Right cardiac atrium (tissue), 5 donors: ENCODE data around the gene CDK9. TPM values are rescaled to one million over a fixed set of nuclear protein-coding genes. Genes with fewer than 3 reads are reported as not detected.

Source experiments
- ATAC-seq, 2 donors: fragments of 200-7000 bp; cut with Tn5 transposase; one replicate each; pipeline versions ENCODE4 v1.8.0 to v1.9.1; 2020; ENCODE audit warnings: moderate library complexity in 2 of 2, mild to moderate bottlenecking in 1 of 2
- DNase-seq, 3 donors: peaks; one replicate each; pipeline ENCODE4 v3.0.0-alpha.2; 2020
- H3K27ac ChIP-seq: one replicate; pipeline ENCODE4 v1.5.1; 2013; ENCODE audit warnings: mild to moderate bottlenecking, low read length, control low read depth, moderate library complexity
- H3K27me3 ChIP-seq: one replicate; pipeline ENCODE4 v1.6.1; 2013; ENCODE audit not compliant: control insufficient read depth, insufficient read depth
- H3K4me1 ChIP-seq: one replicate; pipeline ENCODE4 v1.6.1; 2013; ENCODE audit warnings: low read length; ENCODE audit not compliant: control insufficient read depth, insufficient read depth
- H3K4me3 ChIP-seq: one replicate; pipeline ENCODE4 v1.5.1; 2013; ENCODE audit warnings: low read length, control low read depth
- H3K9me3 ChIP-seq: one replicate; pipeline ENCODE4 v1.6.1; 2013; ENCODE audit warnings: low read length; ENCODE audit not compliant: control insufficient read depth
- WGBS: extraction: QIAGEN DNeasy Blood & Tissue Kit; methylation state at CpG from one replicate; pipeline ENCODE4 v1.1.7; 2013; 5-methylcytosine and 5-hydroxymethylcytosine counted together
- intact Hi-C, 4 donors: fragments of 100-400 bp; cut with DNase I; formaldehyde crosslinking; loops; one replicate each; pipeline versions ENCODE4 v1.11.0 to v1.14.0; 2022 to 2023
- polyA plus RNA-seq: library from polyadenylated mRNA; stranded (reverse); fragments of 200-250 nt; gene quantifications from one replicate; pipeline ENCODE4 v1.2.3, GENCODE V29; 2013
- total RNA-seq, 4 donors: library from RNA; stranded (reverse); fragmentation: NEBNext Ultra II Directional; extraction: Animal tissue kit (Norgen Biotek cat#: 25700); gene quantifications; one replicate each; pipeline ENCODE4 v1.2.1, GENCODE V29; 2021
- donor health status: healthy with polysubstance abuse.
- donor health status: DM: no; HTN: yes; CAD: no.
- donor health status: DM: no; HTN: no; CAD: no.
- donor health status: DM: no; HTN: yes; CAD: no; lungs with severe emphysema.
- donor health status: DM: yes; HTN: yes; CAD: no.

CDK9 gene
- total and polyA plus RNA-seq, 5 donors, result 37.3 to 62.5 (median 58.6) TPM

DNA sequence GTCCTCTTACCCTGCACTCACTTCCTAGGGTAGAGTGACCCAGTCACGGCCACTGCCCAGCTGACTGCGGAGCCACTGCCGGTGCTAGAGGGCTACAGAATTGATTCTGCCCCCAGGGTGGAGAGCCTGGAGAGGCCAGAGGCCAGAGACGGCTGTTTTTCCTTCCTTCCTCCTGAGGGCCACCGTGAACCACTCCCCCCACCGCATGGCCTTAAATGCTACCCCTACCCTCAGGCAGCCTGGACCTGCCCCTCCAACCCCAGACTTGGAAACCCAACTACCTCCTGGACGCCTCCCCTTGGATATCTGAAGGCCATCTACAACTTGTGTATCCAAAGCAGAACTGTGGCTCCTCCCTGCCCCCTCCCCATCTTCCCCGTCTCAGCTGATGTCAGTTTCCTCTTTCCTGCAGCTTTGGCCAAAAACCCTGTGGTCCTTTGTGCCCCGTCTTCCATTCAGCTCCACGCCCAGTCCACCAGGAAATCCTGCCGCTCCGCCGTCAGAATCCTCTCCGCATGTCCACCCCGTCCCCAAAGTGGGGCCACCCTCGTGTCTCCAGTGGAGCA lies 23.6 kb upstream of the CDK9 start:
- H3K27ac ChIP-seq, result peak overlapping the region; percentile 87

GRCh38 chr9:127763918-127764384 lies 21.9 kb upstream of the CDK9 start:
- Histone ChIP-seq H3K4me1 (peaks cover 4% of the 10 kb centered on the region), H3K4me3 (no peak overlapping the region), H3K27ac (peak overlapping the region; percentile 86), H3K27me3 (no peaks in the 10 kb centered on the region), H3K9me3 (no peaks in the 10 kb centered on the region)
- WGBS, result 30% methylated on average over 7 of the region's 7 CpGs
- peak; percentile 81 to 85 (median 81) for DNase-seq
- intact Hi-C loops, result no loop called here
- peak; percentile 78 to 82 for ATAC-seq

More for the DNA sequence above, 23.6 kb upstream of the CDK9 start:
- WGBS, result 32% methylated on average over 16 of the region's 16 CpGs
- no peaks in the 10 kb centered on the region for H3K27me3 ChIP-seq
- peak overlapping the region; percentile 36 for H3K4me3 ChIP-seq
- DNase-seq (peak; percentile 75 to 86 (median 86)), ATAC-seq (peak; percentile 80 to 85)
- intact Hi-C loops, result no loop called here
- no peaks in the 10 kb centered on the region for H3K9me3 ChIP-seq
- peaks cover 4% of the 10 kb centered on the region for H3K4me1 ChIP-seq

DNA sequence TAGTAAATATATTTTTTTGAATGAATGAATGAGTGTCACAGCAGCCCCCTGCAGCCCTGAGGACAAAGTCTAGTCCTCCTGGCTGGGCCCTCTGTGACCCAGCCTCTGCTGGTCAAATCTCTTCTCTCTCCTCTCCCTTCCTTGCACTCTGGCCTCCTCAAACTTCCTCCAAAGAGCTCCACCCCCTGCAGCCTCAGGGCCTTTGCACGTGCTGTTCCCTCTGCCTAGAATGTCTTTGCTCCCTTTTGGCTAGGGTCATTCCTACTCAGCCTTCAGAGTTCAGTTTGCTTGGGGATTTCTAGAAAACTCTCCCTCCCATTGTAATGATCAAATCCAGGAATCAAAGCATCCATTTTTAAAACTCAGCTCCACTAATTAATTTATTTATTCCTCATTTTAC lies 20.4 kb upstream of the CDK9 start:
- no peaks in the 10 kb centered on the region for H3K9me3 ChIP-seq
- intact Hi-C loops, result no loop called here
- peak overlapping the region; percentile 55 for H3K27ac ChIP-seq
- H3K27me3 ChIP-seq, result no peaks in the 10 kb centered on the region
- H3K4me1 ChIP-seq, result peaks cover 4% of the 10 kb centered on the region
- peak in 1 of 3 donors; percentile 10 for DNase-seq
- ATAC-seq, result no peak
- WGBS, result 68% methylated on average over 1 of the region's 1 CpG
- no peak overlapping the region for H3K4me3 ChIP-seq

- no peak overlapping the region for H3K4me3 ChIP-seq
- no peak for ATAC-seq
- intact Hi-C loops, result no loop called here
- peak overlapping the region; percentile 65 for H3K27ac ChIP-seq
- H3K9me3 ChIP-seq, result no peaks in the 10 kb centered on the region
- H3K4me1 ChIP-seq, result peaks cover 4% of the 10 kb centered on the region
- WGBS, result 56% methylated on average over 3 of the region's 3 CpGs
- H3K27me3 ChIP-seq, result no peaks in the 10 kb centered on the region
- peak in 1 of 3 donors; percentile 26 for DNase-seq
Measured at GRCh38 chr9:127767410-127767809, 18.4 kb upstream of the CDK9 start.

DNA sequence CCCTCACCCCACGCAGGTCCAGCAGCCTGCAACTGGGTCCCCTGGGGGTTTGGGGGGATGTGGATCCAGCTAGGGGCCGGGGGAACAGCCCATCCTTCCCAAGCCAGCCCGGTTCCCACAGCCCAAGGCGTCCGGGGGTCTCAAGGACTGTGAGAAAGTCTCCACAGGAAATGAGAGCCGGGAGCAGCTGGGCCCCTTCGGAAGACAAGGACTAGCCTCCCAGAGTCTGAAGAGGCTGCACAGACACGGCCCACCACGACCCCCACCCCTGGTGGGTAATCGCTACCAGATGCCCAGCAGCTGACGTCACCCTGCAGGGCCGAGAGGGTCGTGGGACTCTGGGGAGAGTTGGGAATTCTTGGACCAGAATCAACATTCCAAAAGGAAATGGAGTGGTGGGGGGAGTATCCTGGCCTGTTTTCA lies 17.9 kb upstream of the CDK9 start:
- 30% methylated on average over 13 of the region's 13 CpGs for WGBS
- Histone ChIP-seq H3K27ac (peak overlapping the region; percentile 65), H3K27me3 (no peaks in the 10 kb centered on the region), H3K4me3 (no peak overlapping the region), H3K9me3 (no peaks in the 10 kb centered on the region), H3K4me1 (peaks cover 2% of the 10 kb centered on the region)
- ATAC-seq, result no peak
- peak in 2 of 3 donors; percentile 44 to 71 for DNase-seq
- intact Hi-C loops, result no loop called here

GRCh38 chr9:127768698-127769097 lies 17.1 kb upstream of the CDK9 start:
- peaks cover 2% of the 10 kb centered on the region for H3K4me1 ChIP-seq
- intact Hi-C loops, result no loop called here
- peak overlapping the region; percentile 65 for H3K27ac ChIP-seq
- H3K27me3 ChIP-seq, result no peaks in the 10 kb centered on the region
- DNase-seq, result peak in 1 of 3 donors; percentile 30
- 59% methylated on average over 8 of the region's 8 CpGs for WGBS
- no peak overlapping the region for H3K4me3 ChIP-seq
- ATAC-seq, result no peak
- no peaks in the 10 kb centered on the region for H3K9me3 ChIP-seq

- WGBS, result 81% methylated on average over 5 of the region's 5 CpGs
- Histone ChIP-seq H3K9me3 (no peaks in the 10 kb centered on the region), H3K27me3 (no peaks in the 10 kb centered on the region), H3K4me1 (peaks cover 2% of the 10 kb centered on the region), H3K4me3 (no peak overlapping the region), H3K27ac (peak overlapping the region; percentile 65)
- no peak for ATAC-seq
- intact Hi-C loops, result no loop called here
- peak in 1 of 3 donors; percentile 1 for DNase-seq
Measured at GRCh38 chr9:127769101-127769500, 16.7 kb upstream of the CDK9 start.

GRCh38 chr9:127769929-127770582 lies 15.8 kb upstream of the CDK9 start:
- peak in 1 of 3 donors; percentile 59 for DNase-seq
- Histone ChIP-seq H3K9me3 (no peaks in the 10 kb centered on the region), H3K27me3 (no peaks in the 10 kb centered on the region), H3K27ac (peak overlapping the region; percentile 93), H3K4me3 (peak overlapping the region; percentile 56), H3K4me1 (peaks cover 2% of the 10 kb centered on the region)
- intact Hi-C loops, result no loop called here
- 51% methylated on average over 4 of the region's 4 CpGs for WGBS
- ATAC-seq, result peak in 1 of 2 donors; percentile 12

DNA sequence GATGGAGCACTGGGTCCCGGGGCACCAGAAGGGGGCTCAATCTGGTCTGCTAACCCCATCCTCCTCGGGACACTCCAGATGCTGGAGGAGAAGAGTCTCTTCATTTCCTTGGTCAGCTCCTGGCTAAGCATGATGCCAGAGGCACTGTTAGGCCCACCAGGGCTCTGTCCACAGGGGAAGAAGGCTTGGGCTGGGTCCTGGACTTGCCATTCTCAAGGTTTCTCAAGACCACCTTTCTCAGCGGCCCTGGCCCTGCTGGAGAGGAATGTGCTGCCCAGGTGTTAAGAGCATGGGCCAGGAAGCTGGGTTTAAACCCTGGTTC lies 15.3 kb upstream of the CDK9 start:
- H3K27ac ChIP-seq, result peak overlapping the region; percentile 93
- WGBS, result 39% methylated on average over 3 of the region's 3 CpGs
- H3K27me3 ChIP-seq, result no peaks in the 10 kb centered on the region
- DNase-seq (peak in 1 of 3 donors; percentile 52), ATAC-seq (no peak)
- intact Hi-C loops, result no loop called here
- H3K4me1 ChIP-seq, result peaks cover 2% of the 10 kb centered on the region
- H3K4me3 ChIP-seq, result peak overlapping the region; percentile 56
- no peaks in the 10 kb centered on the region for H3K9me3 ChIP-seq

GRCh38 chr9:127770905-127771569 lies 14.8 kb upstream of the CDK9 start:
- intact Hi-C loops, result no loop called here
- H3K4me3 ChIP-seq, result peak overlapping the region; percentile 56
- WGBS, result 2% methylated on average over 43 of the region's 43 CpGs
- peak; percentile 100 for DNase-seq
- H3K4me1 ChIP-seq, result peaks cover 2% of the 10 kb centered on the region
- peak overlapping the region; percentile 93 for H3K27ac ChIP-seq
- H3K27me3 ChIP-seq, result no peaks in the 10 kb centered on the region
- peak; percentile 98 for ATAC-seq
- no peaks in the 10 kb centered on the region for H3K9me3 ChIP-seq

DNA sequence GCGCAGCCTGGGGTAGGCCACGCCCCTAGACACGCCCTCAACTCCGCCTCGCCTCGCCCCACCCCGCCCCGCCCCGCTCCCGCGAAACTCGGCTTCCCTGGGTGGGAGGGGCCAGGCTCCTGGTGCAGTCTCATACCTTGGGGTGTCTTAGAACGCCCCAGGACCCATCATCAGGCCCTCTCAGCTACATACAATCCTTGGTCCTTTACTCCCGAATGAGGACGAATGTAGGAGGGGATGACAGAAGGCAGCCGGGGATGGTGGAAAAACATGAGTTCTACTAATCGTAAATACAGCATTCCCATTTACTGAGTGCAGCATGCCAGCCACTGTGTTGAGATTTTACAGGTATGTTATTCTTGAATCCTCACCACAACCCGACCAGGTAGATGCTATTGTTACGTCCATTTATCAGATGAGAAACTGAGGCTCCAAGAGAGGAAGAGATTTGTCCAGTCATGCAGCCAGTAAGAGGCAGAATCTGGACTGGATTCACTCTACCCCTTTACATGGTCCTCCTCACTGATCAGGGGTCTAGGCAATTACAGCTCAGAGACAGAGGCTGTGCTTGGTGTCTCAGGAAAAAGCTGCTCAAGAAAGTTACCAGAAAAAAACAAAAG lies 14.2 kb upstream of the CDK9 start:
- Histone ChIP-seq H3K4me1 (peaks cover 2% of the 10 kb centered on the region), H3K27ac (no peak overlapping the region), H3K4me3 (no peak overlapping the region), H3K9me3 (no peaks in the 10 kb centered on the region), H3K27me3 (no peaks in the 10 kb centered on the region)
- intact Hi-C loops, result no loop called here
- 4% methylated on average over 19 of the region's 19 CpGs for WGBS
- DNase-seq, result no peak
- no peak for ATAC-seq
